ENCODE measurements around the gene SFTPB.
"Not testable (repeated sequence)": the region's sequence is repeated elsewhere in the genome, so short reads cannot be mapped to it uniquely, and the experiment has no call there.

Gene SFTPB

GRCh38 chr2:85652056-85652455 is 15.9 kb downstream of the SFTPB start:
- no peak for DNase-seq

DNA sequence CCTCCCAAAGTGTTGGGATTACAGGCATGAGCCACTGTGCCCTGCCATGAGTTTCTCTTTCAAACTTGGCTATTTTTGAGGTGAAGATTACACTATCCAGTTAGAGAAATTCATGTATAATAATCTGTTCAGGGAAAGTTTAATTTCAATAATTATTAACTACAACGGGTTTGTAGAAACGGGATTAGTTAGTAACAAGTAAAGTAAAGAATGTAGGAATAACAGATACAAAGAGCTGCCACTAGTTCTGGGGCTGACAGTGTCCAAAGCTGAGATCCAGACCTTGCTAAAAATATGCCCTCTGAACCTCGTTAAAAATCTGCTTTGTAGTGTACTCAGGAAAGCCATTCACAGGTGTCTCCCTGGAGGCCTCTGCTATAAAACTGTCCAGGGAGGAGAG is 16.9 kb downstream of the SFTPB start:
- no peak for DNase-seq

GRCh38 chr2:85650456-85650855 is 17.5 kb downstream of the SFTPB start:
- no peak for DNase-seq

DNA sequence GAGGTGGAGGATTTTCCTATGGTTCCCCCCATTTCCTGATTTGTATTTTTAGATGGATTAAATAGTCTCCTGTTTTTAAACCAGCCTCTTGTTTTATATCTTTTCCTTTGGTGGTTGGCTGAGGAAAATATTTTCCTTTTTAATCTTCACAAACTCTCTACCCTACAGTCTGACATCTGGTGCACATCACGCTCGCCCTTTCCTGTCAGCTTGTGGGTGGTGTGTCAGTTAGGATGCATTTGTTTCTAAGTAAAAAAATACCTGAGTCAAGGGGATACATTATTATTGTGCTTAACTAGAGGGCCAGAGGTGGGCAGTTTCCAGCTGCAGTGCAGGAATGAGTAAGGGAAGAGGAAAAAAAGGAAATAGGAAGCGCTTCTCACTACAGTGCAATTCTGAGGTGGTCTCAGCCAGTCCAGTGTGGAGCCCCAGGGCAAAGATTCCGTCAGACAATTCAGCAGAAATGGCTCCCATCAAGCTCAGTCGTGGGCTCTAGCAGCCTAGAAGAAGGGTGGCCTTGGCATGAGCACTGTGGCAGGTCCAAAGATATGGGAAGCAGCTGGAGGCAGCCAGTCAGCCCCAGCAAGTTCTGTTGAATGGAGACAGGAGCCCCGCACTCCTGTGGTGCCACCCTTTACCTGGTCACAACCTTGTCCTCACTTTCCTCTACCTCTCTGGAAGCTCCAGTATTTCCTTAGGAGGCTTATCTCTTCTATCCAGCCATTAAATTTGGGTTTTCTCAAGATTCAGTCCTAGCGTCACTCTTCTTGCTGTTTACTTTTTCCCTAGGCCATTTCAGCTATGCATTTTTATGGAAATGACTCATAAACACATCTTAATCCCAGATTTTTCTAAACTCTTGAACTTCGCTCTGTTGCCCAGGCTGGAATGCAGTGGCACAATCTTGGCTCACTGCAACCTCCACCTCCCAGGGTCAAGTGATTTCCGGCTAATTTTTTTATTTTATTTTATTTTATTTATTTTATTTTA is 18.5 kb downstream of the SFTPB start:
- no peak for DNase-seq

DNA sequence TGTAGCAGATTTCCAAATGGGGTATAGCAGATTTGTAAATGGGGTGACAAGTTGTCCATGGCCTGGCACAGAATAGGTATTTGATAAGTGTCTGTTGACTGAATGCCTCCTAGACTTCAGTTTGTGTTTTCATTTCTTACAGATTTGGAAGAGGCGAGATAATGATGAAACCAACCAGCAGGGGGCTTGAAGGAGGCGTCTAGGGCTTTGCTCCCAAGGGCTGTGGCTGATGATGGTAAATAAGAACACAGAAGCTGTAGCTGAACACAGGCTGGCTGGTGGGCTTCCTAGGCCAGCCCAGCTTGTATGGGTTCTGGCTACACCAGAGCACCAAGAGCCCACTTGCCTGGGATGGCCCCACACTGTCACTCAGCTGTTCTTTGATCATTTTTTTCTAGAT is 19.4 kb downstream of the SFTPB start:
- DNase-seq: no peak

DNA sequence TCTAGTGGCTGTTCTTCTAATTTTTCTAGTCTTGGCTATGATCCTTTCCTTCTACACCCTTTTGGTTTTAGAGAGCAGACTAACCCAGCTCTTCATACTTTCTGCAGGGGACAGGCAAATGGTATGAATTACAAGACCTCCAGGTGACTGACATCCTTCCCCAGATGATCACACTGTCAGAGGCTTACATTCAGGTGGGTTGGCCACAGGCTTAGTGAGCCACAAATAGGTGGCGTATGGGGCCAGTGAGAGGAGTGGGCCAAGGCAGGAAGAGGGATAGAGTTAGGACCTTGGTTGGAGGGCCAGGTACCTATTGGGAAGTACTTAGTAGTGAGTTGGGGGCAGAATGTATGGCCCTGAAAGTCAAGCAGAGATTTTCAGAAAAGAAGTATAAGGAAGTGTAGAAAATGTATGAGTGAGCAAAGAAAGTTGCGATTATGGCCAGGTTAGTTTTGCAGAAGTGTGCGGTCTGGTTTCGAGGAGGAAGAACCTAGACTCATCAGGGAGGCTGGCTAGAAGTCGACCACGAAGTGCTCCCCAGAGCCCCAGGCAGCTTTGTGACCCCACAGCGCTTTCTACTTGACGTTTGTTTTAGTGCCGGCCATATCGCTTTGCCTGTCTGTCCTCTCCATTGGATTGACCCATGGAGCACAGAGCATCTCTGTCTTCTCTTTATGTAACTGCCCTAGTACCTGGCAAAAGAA is 20.0 kb downstream of the SFTPB start:
- DNase-seq: no peak

- no peak for DNase-seq
Measured at GRCh38 chr2:85646166-85646565, 21.8 kb downstream of the SFTPB start.

- DNase-seq: no peak
Measured at GRCh38 chr2:85644909-85645308, 23.1 kb downstream of the SFTPB start.

DNA sequence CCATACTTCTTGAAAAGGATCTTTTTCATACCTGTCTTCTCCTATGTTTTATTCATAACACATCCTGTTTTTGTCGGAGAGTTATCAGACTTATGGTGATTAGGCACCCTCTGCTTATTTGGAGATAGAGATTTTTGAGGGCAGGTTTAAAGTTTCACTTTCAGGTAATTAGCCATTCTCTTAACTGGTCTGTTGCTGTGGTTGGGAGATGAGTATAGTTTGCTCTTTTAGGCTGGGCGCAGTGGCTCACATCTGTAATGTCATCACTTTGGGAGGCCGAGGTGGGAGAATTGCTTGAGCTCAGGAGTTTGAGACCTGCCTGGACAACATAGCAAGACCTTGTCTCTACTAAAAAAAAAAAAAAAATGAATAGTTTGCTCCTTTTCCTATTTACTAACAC is 25.3 kb downstream of the SFTPB start:
- DNase-seq: no peak

DNA sequence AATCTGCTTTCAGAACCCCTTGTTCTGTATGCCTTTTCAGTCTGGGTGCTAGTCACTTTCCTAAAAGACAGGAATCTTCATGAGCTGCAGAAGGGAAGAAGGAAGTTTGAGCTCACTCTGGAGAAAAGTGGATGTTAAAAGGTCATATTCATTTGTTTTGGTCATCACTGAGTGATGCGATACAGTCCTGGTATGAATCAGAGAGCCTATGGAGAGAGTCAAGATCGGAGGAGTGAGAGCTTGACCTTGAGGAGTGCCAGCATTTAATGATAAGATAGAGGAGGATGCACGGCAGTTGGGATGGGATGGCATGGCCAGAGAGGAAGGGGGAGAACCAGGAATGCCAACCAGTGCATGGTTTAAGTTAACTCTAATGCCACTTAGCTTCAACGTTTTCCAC is 32.4 kb downstream of the SFTPB start:
- DNase-seq: no peak

DNA sequence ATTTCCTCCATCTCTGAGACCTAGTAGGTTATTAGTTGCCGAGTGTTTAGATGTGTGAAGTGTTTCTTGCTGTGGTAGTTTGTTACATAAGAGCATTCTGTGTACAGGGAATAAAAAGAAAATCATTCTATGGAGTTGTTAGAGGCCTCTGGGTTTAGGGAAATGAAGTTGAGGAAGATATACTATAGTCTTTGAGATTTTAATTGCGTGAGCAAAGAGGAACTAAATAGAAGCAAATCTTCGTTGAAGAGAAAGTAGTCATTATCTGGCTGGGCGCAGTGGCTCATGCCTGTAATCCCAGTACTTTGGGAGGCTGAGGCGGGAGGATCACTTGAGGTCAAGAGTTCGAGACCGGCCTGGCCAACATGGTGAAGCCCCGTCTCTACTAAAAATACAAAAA is 33.0 kb downstream of the SFTPB start:
- DNase-seq: no peak

DNA sequence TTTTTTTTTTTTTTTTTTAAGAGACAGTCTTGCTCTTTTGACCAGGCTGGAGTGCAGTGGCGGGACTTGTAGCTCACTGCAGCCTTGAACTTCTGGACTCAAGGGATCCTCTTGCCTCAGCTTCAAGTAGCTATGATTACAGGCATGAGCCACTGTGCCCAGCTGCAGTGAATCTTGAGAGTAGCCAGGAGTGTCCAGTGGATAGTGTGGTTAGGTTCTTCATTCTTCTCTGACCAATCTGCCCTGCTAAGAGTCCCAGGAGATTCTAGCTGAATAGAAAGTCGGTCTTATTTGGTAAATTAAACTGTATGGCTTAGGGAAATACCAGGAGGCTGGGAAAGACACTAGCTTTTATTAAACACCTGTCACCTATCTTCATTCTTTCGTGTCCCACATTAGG is 36.7 kb downstream of the SFTPB start:
- no peak for DNase-seq

DNA sequence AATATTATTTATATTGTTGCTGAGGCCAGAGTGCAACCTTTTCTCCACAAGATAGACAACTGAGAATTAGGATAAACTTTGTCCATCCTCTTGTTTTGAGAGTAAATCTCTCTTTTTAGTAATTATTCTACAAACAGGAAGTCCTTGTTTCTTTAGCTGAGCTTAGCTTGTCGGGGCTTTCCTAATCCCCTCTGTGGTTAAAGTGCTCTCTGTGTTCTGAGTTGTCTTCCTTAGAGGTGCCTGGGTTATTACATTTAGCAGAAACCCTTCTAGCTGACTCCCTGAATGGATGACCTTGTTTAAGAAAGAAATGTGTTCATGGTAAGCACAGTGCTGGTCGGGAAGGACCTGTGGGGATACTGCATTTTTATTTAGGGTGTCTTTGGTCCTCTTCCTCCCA is 39.3 kb downstream of the SFTPB start:
- no peak for DNase-seq

- DNase-seq: no peak
Measured at GRCh38 chr2:85623991-85624390, 44.0 kb downstream of the SFTPB start.

DNA sequence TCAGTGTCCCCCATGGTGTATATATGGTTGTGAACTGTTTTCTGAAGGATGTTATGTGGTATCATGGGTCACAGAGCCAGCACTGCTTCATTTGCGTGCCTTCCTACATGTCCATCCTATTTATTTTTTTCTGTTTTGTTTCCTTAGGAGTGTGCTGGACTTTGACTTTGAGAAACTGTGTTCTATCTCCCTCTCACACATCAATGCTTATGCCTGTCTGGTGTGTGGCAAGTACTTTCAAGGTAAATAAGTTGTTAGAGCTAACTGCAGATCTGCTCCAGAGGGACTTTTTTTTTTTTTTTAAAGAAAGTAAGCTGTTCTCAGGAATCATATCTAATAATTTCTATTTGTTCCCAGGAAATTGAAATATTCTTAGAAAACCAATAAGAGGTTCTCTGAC is 46.7 kb downstream of the SFTPB start:
- no peak for DNase-seq

DNA sequence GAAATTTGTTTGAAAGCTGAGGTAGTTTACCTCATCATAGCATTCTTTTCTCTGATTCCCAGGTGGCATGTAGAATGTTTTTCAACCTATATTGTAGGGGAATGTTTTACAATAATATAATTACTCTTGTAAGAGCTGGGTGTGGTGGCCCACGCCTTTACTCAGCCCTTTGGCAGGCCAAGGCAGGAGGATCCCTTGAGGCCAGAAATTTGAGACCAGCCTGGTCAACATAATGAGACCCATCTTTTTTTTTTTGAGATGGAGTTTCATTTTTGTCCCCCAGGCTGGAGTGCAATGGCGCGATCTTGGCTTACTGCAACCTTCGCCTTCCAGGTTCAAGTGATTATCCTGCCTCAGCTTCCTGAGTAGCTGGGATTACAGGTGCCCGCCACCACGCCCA is 48.4 kb downstream of the SFTPB start:
- no peak for DNase-seq

DNA sequence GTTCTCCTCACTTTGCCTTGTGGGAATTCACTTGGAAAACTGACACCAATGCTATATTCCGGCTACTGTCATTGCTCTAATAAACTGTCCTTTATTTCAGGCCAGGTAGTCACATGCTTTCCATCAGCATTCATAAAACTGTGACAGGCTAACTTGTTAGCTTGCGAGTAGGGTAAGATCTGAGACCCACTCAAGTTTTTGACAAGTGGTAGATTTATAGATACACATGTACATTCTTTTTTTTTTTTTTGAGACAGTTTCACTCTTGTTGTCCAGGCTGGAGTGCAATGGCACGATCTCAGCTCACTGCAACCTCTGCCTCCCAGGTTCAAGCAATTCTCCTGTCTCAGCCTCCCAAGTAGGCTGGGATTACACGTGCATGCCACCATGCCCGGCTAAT is 50.3 kb downstream of the SFTPB start:
- not testable (repeated sequence) for DNase-seq

DNA sequence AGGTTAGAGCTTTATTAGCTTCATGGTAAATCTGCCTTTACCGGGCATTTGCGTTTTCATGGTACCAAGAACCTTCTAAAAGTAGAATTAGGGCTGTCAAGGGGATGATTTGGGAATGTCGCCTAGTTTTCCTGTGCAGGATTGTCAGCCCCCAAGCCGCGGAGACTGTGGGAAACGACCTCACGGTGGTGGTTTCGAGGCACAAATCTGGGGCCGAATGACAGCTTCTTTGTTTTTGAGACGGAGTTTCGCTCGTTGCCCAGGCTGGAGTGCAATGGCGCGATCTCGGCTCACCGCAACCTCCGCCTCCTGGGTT is 52.6 kb downstream of the SFTPB start:
- DNase-seq: no peak

DNA sequence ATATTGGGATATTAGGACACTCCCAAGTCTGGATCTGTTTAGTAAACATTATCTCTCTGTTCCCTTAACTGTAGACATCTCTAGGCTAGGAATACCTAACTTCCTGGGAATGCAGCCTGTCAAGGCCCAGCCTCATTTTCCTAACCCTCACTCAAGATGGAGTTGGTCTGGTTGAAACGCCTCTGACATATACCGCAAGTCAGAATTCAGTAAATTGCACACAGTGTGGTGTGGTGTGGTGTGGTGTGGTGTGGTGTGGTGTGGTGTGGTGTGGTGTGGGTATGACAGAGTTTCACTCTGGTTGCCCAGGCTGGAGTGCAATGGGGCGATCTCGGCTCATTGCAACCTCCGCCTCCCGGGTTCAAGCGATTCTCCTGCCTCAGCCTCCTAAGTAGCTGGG is 53.2 kb downstream of the SFTPB start:
- DNase-seq: not testable (repeated sequence)

GRCh38 chr2:85613717-85614515 is 54.1 kb downstream of the SFTPB start:
- DNase-seq: no peak

DNA sequence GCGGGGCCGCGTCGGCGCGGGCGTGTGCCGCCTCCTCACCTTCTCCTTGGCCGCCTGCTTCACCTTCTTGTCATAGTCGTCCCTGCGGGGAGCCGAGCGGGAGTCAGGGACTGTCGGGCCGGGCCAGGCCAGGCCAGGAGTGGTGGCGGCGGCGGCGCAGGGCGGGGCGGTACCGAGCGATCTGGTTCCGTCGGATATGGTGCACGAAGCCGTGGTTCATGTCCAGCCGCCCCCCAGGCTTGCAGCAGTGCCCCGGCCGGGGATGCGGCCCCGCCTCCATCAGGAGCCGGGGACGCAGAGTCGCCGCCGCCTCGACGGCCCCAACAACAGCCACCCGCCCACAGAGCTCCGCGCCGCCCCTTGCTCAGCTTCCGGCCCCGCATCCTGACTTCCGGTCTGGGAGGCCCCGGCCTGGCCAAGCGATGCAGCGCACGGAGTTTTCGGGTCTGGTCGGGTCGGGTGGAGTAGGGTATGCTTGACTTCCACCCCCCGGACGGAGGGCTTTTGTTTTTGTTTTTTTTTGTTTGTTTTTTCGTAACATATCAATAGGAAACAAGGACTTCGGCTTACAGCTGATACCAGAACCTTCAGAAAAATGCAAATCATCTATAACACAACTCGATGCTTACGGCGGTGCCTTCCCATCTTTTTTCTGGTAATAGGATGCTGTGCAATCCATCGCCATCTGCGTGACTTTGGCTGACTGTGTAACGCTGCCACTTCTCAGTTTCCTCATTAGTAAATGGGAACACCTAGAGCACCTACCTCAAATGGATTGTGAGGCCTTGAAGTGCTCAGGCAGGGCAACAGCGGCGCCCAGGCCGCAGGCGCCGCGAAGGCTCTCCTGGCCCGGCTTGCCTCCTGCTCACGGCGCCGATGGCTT is 56.1 kb downstream of the SFTPB start, which contains the start of gene C2orf68:
C2orf68 (minus strand) TSS at position 362 of the 883 bp plus-strand sequence; CDS start at position 280, 82 bp downstream.
- peak; percentile 78 for DNase-seq

DNA sequence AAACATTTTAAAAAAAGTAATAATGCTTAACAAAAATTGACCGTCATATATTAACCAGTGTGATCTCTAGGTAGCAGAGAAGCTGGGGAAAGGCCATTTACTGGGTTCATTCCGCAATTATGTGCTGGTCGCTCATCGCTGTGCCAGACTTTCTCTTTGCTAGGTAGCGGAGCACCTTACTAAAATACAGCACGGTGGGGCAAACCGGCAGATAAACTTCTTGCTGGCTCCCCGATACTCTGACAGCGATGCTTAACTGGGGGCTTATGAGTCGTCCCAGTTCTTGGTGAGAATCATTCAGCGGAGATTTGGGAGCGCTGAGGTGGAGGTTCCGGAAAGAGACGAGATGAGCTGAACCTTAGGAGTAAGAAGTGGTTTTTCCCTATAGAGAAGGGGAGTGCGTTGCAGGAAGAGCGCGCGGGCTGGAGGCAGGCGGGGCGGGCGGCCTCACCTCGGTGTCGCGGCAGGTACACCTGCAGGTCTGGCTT is 56.7 kb downstream of the SFTPB start:
- no peak for DNase-seq

Measured in activated CD4-positive, alpha-beta T cell treated with anti-CD3 and anti-CD28 coated beads, Interleukin-2, amount 50 U/mL, for 1 hour (primary cell).